ENCODE data around the gene NDUFAF2. TPM values are rescaled to one million over a fixed set of nuclear protein-coding genes. Genes with fewer than 3 reads are reported as not detected.

The NDUFAF2 gene
- total and polyA plus RNA-seq, 2 of the 8 experiments (the other 6 are each of a cell fraction or from before 2014, with no cell fraction given): 10.7 to 46.5 TPM

- Histone ChIP-seq H3K23ac (ENCODE audit: insufficient read length) (no peak overlapping the region), H2AFZ (ENCODE audit: low read length) (no peak overlapping the region), H3K4ac (replicated peaks; ENCODE audit: insufficient read length, low read depth, low read length) (no peak overlapping the region), H3K27ac (ENCODE audit: low read depth, low read length) (no peak overlapping the region), H3K4me2 (ENCODE audit: insufficient read depth in 1 of 2, low read depth in 2 of 2, low read length in 2 of 2) (no peak overlapping the region), H3K9me3 (ENCODE audit: insufficient read depth in 2 of 2, low read depth in 1 of 2, low read length in 1 of 2) (no peaks in the 10 kb centered on the region), H3K23me2 (ENCODE audit: low read depth, low read length) (no peaks in the 10 kb centered on the region), H3K14ac (ENCODE audit: insufficient read length) (no peak overlapping the region), H3K79me1 (ENCODE audit: low read depth, low read length) (no peaks in the 10 kb centered on the region), H2BK120ac (replicated peaks; ENCODE audit: low read depth, low read length) (no peak overlapping the region), H4K8ac (ENCODE audit: extremely low read depth, insufficient read depth, low read length) (no peak overlapping the region), H3K36me3 (ENCODE audit: control insufficient read depth in 2 of 4, insufficient read depth in 4 of 4, low read length in 3 of 4) (no peaks in the 10 kb centered on the region), H3K27me3 (replicated peaks in 1 of 4; ENCODE audit: control insufficient read depth in 3 of 4, extremely low read depth in 1 of 4, insufficient read depth in 3 of 4, low read length in 3 of 4) (no peaks in the 10 kb centered on the region), H2AK5ac (ENCODE audit: low read depth, low read length) (no peak overlapping the region), H3K9ac (replicated peaks in 1 of 4; ENCODE audit: extremely low read depth in 1 of 4, low read depth in 3 of 4, low read length in 3 of 4) (no peak overlapping the region), H2BK15ac (ENCODE audit: low read length) (no peak overlapping the region), H4K91ac (replicated peaks; ENCODE audit: insufficient read length, low read length) (no peak overlapping the region), H2BK12ac (ENCODE audit: low read depth, low read length) (no peak overlapping the region), H3K4me3 (ENCODE audit: extremely low read depth in 1 of 4, insufficient read depth in 2 of 4, low read depth in 3 of 4, low read length in 4 of 4) (no peak overlapping the region), H4K20me1 (replicated peaks in 1 of 2; ENCODE audit: control insufficient read depth in 1 of 2, insufficient read depth in 2 of 2, low read length in 2 of 2) (no peaks in the 10 kb centered on the region), H3K18ac (ENCODE audit: extremely low read depth, low read length) (no peak overlapping the region), H4K5ac (ENCODE audit: insufficient read length, low read depth, low read length) (no peak overlapping the region), H2BK20ac (ENCODE audit: low read length) (no peak overlapping the region), H3K79me2 (ENCODE audit: control insufficient read depth in 1 of 2, insufficient read depth in 2 of 2, low read length in 2 of 2) (0 out of 4 replicates have a peak, but pooled peaks cover 0 to 3% of the 10 kb centered on the region in 2 experiments), H3K56ac (replicated peaks; ENCODE audit: insufficient read length, low read depth, low read length) (no peak overlapping the region), H2BK5ac (ENCODE audit: low read depth, low read length) (no peak overlapping the region), H3K4me1 (replicated peaks in 1 of 4; ENCODE audit: control insufficient read depth in 3 of 4, insufficient read depth in 4 of 4, low read length in 3 of 4) (peaks cover 0 to 2% (median 0%) of the 10 kb centered on the region in 4 experiments; a peak in 1 of 7 replicates)
- DNase-seq (ENCODE audit: low read depth in 1 of 2, low spot score in 2 of 2) (no peak), FAIRE-seq (no peak)
- CTCF ChIA-PET (ENCODE audit: partially characterized antibody): interaction anchor here (0.6 to 1.3 kb wide), 2 partner anchors 12 to 316 kb away, joined by 3 to 8 read pairs; no protein-coding TSS in a partner anchor
- POLR2A ChIA-PET (ENCODE audit: partially characterized antibody): no interaction called here
- WGBS, 2 experiments (ENCODE audit: extremely low coverage in 1 of 2, insufficient coverage in 1 of 2, insufficient read length in 1 of 2, insufficient replicate concordance in 2 of 2, low coverage in 1 of 2, low lambda C conversion rate in 2 of 2, missing lambda C conversion rate in 1 of 2): 88% methylated on average over 1 of the region's 1 CpG; no CpG with 5 or more reads in 1 of the 2 experiments
- TF ChIP-seq NANOG (IDR thresholded peaks at IDR 0.05; ENCODE audit: insufficient read depth, low read depth, low read length, poor library complexity, severe bottlenecking): no peak
- no peak for TF ChIP-seq ASH2L (IDR thresholded peaks at IDR 0.05; ENCODE audit: low read length)
- TF ChIP-seq TBP (IDR thresholded peaks at IDR 0.05; ENCODE audit: low read depth, low read length): no peak
- TF ChIP-seq HDAC6 (IDR thresholded peaks at IDR 0.05; ENCODE audit: low read depth, low read length): no peak
- no peak for TF ChIP-seq POLR2AphosphoS5 (IDR thresholded peaks at IDR 0.05; ENCODE audit: low read depth, low read length)
- TF ChIP-seq RXRA (IDR thresholded peaks at IDR 0.05; ENCODE audit: insufficient read depth, low read depth, low read length): no peak
- no peak for TF ChIP-seq CTCF (IDR thresholded peaks at IDR 0.05; ENCODE audit: control extremely low read depth in 1 of 3, insufficient read depth in 1 of 3, low read depth in 1 of 3, low read length in 3 of 3)
- no peak for TF ChIP-seq YY1 (IDR thresholded peaks at IDR 0.05; ENCODE audit: low read depth, low read length)
Observed at GRCh38 chr5:61023131-61023530, 78.1 kb downstream of the NDUFAF2 start.
